ENCODE measurements around the gene PIK3R6.
"Not testable (repeated sequence)": the region's sequence is repeated elsewhere in the genome, so short reads cannot be mapped to it uniquely, and the experiment has no call there.

Gene PIK3R6

DNA sequence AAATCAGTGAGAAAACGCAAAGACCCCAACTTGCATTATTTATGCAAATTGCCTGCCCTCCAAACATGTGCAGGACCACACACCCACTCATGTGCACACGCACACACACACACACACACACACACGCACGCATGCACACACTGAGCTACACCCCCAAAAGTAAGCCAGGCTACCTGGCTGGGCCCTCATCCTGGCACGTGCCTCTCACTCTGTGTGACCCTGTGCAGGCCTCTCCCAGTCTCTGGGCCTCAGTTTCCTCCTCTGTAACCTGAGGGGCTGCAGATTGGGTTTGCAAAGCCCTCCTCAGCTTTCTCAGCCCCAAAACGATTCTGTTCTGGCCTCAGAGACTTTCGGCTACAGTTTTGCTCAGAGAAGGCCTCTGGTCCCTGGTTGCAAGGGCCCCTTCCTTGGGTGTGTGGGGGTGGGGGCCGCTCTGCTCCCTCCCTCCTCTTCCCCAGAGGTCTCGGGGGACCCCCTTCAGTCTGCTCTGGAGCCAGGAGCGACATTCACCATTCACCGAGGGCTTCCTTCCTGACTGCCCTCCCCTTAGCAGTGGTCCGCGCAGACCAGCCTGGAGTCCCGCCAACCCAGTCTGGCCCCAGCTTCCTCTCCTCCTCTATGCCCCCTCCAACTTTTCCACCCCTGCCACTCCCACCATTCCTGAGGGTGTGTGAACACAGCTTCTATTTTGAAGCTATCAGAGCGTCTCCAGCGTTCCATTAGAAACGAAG is 5.4 kb upstream of the PIK3R6 start:
- no peak for DNase-seq (ENCODE audit: low read depth)

- no peak for DNase-seq (ENCODE audit: low read depth)
These were observed 4.7 kb upstream of the PIK3R6 start for GRCh38 chr17:8872036-8872704.

GRCh38 chr17:8871081-8871581 is 3.7 kb upstream of the PIK3R6 start:
- no peak for DNase-seq (ENCODE audit: low read depth)

- no peak for DNase-seq (ENCODE audit: low read depth)
These were observed 3.0 kb upstream of the PIK3R6 start for GRCh38 chr17:8870406-8871040.

DNA sequence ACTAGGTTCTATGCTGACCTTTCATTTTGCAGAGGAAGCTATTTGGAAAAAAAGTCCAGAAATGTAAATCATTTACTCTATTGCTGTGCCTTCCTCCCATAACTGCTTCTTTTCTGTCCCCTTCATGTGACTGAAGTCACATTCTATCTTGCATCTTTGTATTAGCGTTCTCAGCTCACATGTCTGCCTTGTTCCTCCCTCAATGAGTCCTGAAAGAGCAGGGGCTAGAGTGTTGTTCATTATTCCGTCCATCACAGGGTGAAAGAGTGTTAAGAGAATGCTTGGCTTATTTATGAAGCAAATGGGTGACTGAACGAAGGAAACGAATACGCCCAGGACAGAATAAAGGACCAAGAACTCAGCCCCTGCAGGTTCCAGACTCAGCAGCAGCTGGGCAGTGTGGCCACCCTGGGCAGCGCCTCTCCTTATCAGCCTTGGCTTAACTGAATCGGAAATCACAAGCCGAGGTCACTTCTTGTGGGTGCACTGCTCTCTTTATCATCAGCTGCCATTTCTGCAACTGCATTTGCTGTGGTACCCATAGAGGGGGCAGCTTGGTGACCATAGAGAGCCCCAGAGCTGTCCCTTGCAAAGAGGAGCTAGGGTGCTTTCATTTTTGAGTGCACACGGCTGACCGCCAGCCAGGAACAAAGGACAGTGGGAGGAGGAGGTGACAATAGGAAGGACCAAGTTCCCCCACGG is 1.8 kb upstream of the PIK3R6 start:
- DNase-seq (ENCODE audit: low read depth) = no peak

GRCh38 chr17:8868529-8868951 is 1.1 kb upstream of the PIK3R6 start:
- no peak for DNase-seq (ENCODE audit: low read depth)

- no peak for DNase-seq (ENCODE audit: low read depth)
These were observed 618 bp upstream of the PIK3R6 start for GRCh38 chr17:8868092-8868491.

GRCh38 chr17:8865811-8866210 is 1.7 kb downstream of the PIK3R6 start:
- no peak for DNase-seq (ENCODE audit: low read depth)

GRCh38 chr17:8865385-8865784 is 2.1 kb downstream of the PIK3R6 start:
- no peak for DNase-seq (ENCODE audit: low read depth)

- no peak for DNase-seq (ENCODE audit: low read depth)
These were observed 5.0 kb downstream of the PIK3R6 start for GRCh38 chr17:8862213-8863056.

DNA sequence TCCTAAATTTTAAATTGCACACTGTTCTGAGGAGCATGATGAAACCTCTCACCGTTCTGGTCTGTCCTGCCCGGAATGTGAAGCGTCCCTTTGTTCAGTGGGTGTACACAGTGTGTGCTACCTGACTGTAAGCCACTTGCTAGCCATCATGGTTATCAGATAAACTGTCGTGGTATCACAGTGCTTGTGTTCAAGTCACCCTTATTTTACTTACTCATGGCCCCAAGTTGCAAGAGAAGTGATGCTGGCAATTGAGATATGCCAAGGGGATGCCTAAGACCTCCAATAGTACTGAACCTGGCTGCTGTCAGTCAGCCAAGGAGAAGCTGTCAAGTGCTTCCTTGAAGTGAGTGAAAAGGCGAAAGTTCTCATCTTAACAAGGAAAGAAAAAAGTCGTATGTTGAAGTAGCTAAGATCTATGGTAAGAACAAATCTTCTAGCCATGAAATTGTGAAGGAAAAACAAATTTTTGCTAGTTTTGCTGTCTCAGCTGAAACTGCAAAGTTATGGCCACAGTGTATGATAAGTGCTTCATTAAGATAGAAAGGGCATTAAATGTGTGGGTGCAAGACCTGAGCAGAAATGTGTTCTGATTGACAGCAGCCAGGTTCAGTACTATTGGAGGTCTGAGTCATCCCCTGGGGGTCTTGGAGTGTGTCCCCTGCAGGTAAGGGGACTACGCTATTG is 5.8 kb downstream of the PIK3R6 start:
- DNase-seq (ENCODE audit: low read depth) = no peak

DNA sequence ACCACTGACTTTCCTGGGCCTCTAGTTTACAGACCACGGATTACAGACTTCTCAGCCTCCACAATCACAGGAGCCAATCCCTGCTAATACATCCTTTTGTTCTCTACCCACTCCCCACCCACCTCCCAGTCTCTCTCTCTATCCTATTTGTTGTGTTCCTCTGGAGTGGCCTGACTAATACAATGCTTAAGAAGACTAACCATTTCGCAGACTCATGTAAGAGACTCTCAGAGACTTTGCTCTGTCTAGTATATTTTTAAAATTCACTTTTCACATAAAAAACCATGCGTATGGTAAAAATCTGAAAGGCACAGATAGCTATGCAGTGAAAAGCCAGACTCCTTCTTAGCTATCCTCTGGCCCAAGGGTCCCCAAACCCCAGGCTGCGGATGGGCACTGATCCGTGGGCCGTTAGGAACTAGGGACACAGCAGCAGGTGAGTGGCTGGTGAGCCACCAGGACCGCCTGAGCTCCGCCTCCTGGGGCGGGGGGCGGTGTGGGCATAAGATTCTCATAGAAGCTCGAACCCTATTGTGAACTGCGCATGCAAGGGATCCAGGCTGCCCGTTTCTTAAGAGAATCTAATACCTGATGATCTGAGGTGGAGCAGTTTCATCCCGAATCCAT is 7.6 kb downstream of the PIK3R6 start:
- no peak for DNase-seq (ENCODE audit: low read depth)

DNA sequence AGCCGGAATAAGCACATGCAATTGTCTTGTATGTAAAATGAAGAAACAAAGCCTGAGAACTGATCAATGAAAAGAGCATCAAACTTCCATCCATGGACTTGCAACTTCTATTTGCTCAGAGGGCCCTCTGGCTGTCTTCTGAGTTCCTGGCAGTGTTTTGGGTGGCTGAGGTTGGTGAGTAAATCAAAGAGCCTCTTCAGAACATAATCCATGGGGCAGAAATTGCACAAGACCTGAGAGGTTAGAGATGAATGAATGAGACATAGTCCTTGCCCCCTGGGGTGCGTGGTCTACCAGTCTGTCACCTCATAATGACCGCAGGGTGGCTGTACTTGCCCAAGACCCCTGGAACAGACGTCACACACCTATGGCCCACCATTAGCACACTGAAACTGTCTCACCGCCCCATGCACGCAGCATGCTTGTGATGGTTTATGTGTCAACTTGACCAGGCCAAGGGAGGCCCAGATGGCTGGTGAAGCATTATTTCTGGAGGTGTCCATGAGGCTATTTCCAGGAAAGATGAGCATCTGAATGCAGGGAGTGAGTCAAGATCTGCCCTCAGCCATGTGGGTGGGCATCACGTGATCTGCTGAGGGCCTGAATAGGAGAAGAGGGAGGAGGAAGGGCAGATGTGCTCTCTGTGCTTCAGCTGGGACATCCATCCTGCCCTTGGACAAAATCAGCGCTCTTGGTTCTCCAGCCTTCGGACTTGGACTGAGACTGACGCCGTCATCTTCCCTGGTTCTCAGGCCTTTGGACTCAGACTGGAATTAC is 8.3 kb downstream of the PIK3R6 start:
- no peak for DNase-seq (ENCODE audit: low read depth)

- no peak for DNase-seq (ENCODE audit: low read depth)
These were observed 9.6 kb downstream of the PIK3R6 start for GRCh38 chr17:8857919-8858318.

- no peak for DNase-seq (ENCODE audit: low read depth)
These were observed 10.5 kb downstream of the PIK3R6 start for GRCh38 chr17:8856869-8857575.

DNA sequence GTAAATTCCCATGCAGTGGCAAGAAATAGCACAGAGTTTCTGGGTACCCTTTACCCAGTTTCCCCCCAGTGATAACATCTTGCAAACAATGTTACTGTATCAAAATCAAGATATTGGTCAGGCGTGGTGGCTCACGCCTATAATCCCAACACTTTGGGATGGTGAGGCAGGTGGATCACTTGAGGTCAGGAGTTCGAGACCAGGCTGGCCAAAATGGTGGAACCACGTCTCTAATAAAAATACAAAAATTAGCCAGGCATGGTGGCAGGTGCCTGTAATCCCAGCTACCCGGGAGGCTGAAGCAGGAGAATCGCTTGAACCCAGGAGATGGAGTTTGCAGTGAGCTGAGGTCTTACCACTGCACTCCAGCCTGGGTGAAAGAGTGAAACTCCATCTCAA is 11.3 kb downstream of the PIK3R6 start:
- DNase-seq (ENCODE audit: low read depth) = not testable (repeated sequence)

DNA sequence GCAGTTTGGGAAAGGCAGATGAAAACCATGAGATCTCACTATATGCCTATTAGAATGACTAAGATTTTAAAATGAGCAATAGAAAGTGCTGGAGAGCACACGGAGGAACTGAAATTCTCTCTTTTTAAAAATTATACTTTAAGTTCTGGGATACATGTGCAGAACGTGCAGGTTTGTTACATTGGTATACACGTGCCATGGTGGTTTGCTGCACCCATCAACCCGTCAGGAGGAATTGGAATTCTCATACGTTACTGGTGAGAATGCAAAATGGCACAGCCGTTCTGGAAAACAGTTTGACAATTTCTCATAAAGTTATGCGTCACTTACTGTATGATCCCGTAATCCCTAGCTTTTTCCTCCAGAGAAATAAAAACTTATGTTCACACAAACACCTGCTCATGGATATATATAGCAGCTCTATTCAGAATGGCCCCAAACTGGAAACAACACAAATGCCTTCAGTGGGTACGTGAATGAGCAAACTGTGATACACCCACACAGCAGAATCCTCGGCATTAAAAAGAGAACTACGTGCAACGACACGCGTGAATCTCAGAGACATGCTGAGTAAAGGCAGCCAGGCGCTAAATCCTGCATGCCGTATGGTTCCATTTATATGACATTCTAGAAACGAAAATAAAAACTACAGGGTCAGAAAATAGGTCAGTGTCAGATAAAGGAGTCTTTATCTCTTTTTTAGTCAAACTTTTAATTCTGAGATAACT is 11.8 kb downstream of the PIK3R6 start:
- DNase-seq (ENCODE audit: low read depth) = no peak

GRCh38 chr17:8851600-8851999 is 15.9 kb downstream of the PIK3R6 start:
- DNase-seq (ENCODE audit: low read depth) = no peak
